H9 (cell line): ENCODE data around the gene DNAI2. TPM values are rescaled to one million over a fixed set of nuclear protein-coding genes. Genes with fewer than 3 reads are reported as not detected.

Experiments used
- DNase-seq: peaks from one replicate; pipeline ENCODE4 v3.0.0-alpha.2; 2017
- H2AFZ ChIP-seq: one replicate; pipeline ENCODE4 v1.6.1; 2013; ENCODE audit warnings: mild to moderate bottlenecking, low read length, control low read depth, moderate library complexity
- H2AK5ac ChIP-seq: 2 replicates; pipeline ENCODE4 v1.6.1; 2013; ENCODE audit warnings: low read length, control low read depth, mixed read lengths; ENCODE audit not compliant: insufficient read length
- H2BK120ac ChIP-seq: one replicate; pipeline ENCODE4 v1.6.1; 2013; ENCODE audit warnings: low read depth, mild to moderate bottlenecking, low read length, control low read depth, inconsistent platforms; ENCODE audit not compliant: poor library complexity, severe bottlenecking
- H2BK12ac ChIP-seq: 2 replicates; pipeline ENCODE4 v1.6.1; 2013; ENCODE audit warnings: low read length, control low read depth, mixed read lengths, low read depth; ENCODE audit not compliant: insufficient read length
- H2BK15ac ChIP-seq: 2 replicates; pipeline ENCODE4 v1.6.1; 2013; ENCODE audit warnings: low read depth, low read length, control low read depth
- H2BK20ac ChIP-seq: one replicate; pipeline ENCODE4 v1.6.1; 2013; ENCODE audit warnings: low read depth, mild to moderate bottlenecking, low read length, control low read depth, inconsistent platforms; ENCODE audit not compliant: poor library complexity, severe bottlenecking
- H2BK5ac ChIP-seq: 2 replicates; pipeline ENCODE4 v1.6.1; 2013; ENCODE audit warnings: low read length, control low read depth, mixed read lengths; ENCODE audit not compliant: insufficient read length
- H3K14ac ChIP-seq: 2 replicates; pipeline ENCODE4 v1.6.1; 2013; ENCODE audit warnings: low read length, control low read depth; ENCODE audit not compliant: insufficient read depth
- H3K18ac ChIP-seq: 2 replicates; pipeline ENCODE4 v1.6.1; 2013; ENCODE audit warnings: low read depth, mild to moderate bottlenecking, mixed read lengths, low read length, control low read depth; ENCODE audit not compliant: insufficient read length
- H3K23ac ChIP-seq: 2 replicates; pipeline ENCODE4 v1.6.1; 2013; ENCODE audit warnings: low read length, control low read depth, mixed read lengths, low read depth; ENCODE audit not compliant: insufficient read length
- H3K23me2 ChIP-seq: 2 replicates; pipeline ENCODE4 v1.6.1; 2013; ENCODE audit warnings: low read depth, mild to moderate bottlenecking, mixed read lengths, low read length, control low read depth; ENCODE audit not compliant: insufficient read length, poor library complexity, severe bottlenecking
- H3K27ac ChIP-seq: 2 replicates; pipeline ENCODE4 v1.5.1; 2013; ENCODE audit warnings: low read length, control low read depth, mixed read lengths, low read depth; ENCODE audit not compliant: insufficient read length
- H3K27me3 ChIP-seq: 2 replicates; pipeline ENCODE4 v1.6.1; 2013; ENCODE audit warnings: low read length, control low read depth, inconsistent platforms; ENCODE audit not compliant: insufficient read depth
- H3K4ac ChIP-seq: 2 replicates; pipeline ENCODE4 v1.6.1; 2013; ENCODE audit warnings: low read depth, mild to moderate bottlenecking, control low read depth, inconsistent platforms, low read length, moderate library complexity
- H3K4me1 ChIP-seq: 2 replicates; pipeline ENCODE4 v1.6.1; 2013; ENCODE audit warnings: low read length, control low read depth, inconsistent platforms; ENCODE audit not compliant: insufficient read depth
- H3K4me2 ChIP-seq: 2 replicates; pipeline ENCODE4 v1.6.1; 2013; ENCODE audit warnings: low read length, control low read depth, mixed read lengths; ENCODE audit not compliant: insufficient read length, insufficient read depth
- H3K56ac ChIP-seq: 2 replicates; pipeline ENCODE4 v1.6.1; 2013; ENCODE audit warnings: low read depth, mild to moderate bottlenecking, mixed read lengths, low read length, control low read depth; ENCODE audit not compliant: insufficient read length
- H3K79me1 ChIP-seq: 2 replicates; pipeline ENCODE4 v1.6.1; 2013; ENCODE audit warnings: low read depth, mild to moderate bottlenecking, moderate library complexity, low read length, control low read depth, inconsistent platforms; ENCODE audit not compliant: insufficient read depth, poor library complexity, severe bottlenecking
- H3K79me2 ChIP-seq: 2 replicates; pipeline ENCODE4 v1.6.1; 2013; ENCODE audit warnings: low read length, control low read depth, inconsistent platforms; ENCODE audit not compliant: insufficient read depth
- H3K9ac ChIP-seq: 2 replicates; pipeline ENCODE4 v1.6.1; 2013; ENCODE audit warnings: low read length, control low read depth, mixed read lengths; ENCODE audit not compliant: insufficient read length; ENCODE audit errors: extremely low read depth
- H3K9me3 ChIP-seq: one replicate; pipeline ENCODE4 v1.6.1; 2013; ENCODE audit warnings: low read depth, low read length, inconsistent platforms; ENCODE audit not compliant: control insufficient read depth
- H3T11ph ChIP-seq: one replicate; pipeline ENCODE4 v1.6.1; 2013; ENCODE audit warnings: mild to moderate bottlenecking, low read length, control low read depth, inconsistent platforms
- H4K20me1 ChIP-seq: one replicate; pipeline ENCODE4 v1.6.1; 2013; ENCODE audit not compliant: control insufficient read depth, insufficient read length, insufficient read depth
- H4K5ac ChIP-seq: 2 replicates; pipeline ENCODE4 v1.6.1; 2013; ENCODE audit warnings: low read depth, mild to moderate bottlenecking, mixed read lengths, low read length, control low read depth; ENCODE audit not compliant: insufficient read length
- H4K8ac ChIP-seq: replicated peaks from 2 replicates; pipeline ENCODE4 v1.6.1; 2013; ENCODE audit warnings: low read length, control low read depth, mixed read lengths, low read depth; ENCODE audit not compliant: insufficient read length
- H4K91ac ChIP-seq: 2 replicates; pipeline ENCODE4 v1.6.1; 2013; ENCODE audit warnings: low read depth, mild to moderate bottlenecking, moderate library complexity, mixed read lengths, low read length, control low read depth; ENCODE audit not compliant: insufficient read length
- H3K27ac Mint-ChIP-seq, 3 experiments: 2 replicates in 2 of 3; 3 replicates in 1 of 3; pipeline ENCODE4 v1.8.0; 2020 to 2021; ENCODE audit warnings: mixed read lengths in 3 of 3, mild to moderate bottlenecking in 1 of 3, moderate library complexity in 1 of 3
- H3K27me3 Mint-ChIP-seq: 2 replicates; pipeline ENCODE4 v1.8.0; 2021; ENCODE audit warnings: low read depth, mild to moderate bottlenecking, moderate library complexity, mixed read lengths
- H3K36me3 Mint-ChIP-seq, 3 experiments: 2 replicates in 2 of 3; 3 replicates in 1 of 3; pipeline ENCODE4 v1.8.0; 2020 to 2021; ENCODE audit warnings: low read depth in 3 of 3, mixed read lengths in 3 of 3; ENCODE audit not compliant: insufficient read depth in 1 of 3
- H3K4me1 Mint-ChIP-seq, 2 experiments: 2 replicates each; pipeline ENCODE4 v1.8.0; 2020; ENCODE audit warnings: mixed read lengths in 2 of 2
- H3K4me3 Mint-ChIP-seq, 2 experiments: 2 replicates in 1 of 2; 3 replicates in 1 of 2; pipeline ENCODE4 v1.8.0; 2020 to 2021; ENCODE audit warnings: mild to moderate bottlenecking in 2 of 2, mixed read lengths in 2 of 2, moderate library complexity in 1 of 2
- H3K9me3 Mint-ChIP-seq, 2 experiments: 2 replicates in 1 of 2; 3 replicates in 1 of 2; pipeline ENCODE4 v1.8.0; 2020; ENCODE audit warnings: mild to moderate bottlenecking in 2 of 2, mixed read lengths in 2 of 2, moderate library complexity in 1 of 2
- CTCF ChIP-seq: fragments of 200-600 bp; sonication (generic); conservative IDR thresholded peaks from 3 replicates; pipeline ENCODE4 v1.8.0; 2021; ENCODE audit warnings: antibody characterized with exemption, mild to moderate bottlenecking
- WGBS: extraction: QIAGEN DNeasy Blood & Tissue Kit; methylation state at CpG from one replicate; pipeline ENCODE4 v1.1.7; 2013; ENCODE audit warnings: missing lambda C conversion rate, low lambda C conversion rate, mixed read lengths; ENCODE audit not compliant: insufficient read length; ENCODE audit errors: extremely low coverage; 5-methylcytosine and 5-hydroxymethylcytosine counted together
- total RNA-seq: library from RNA; stranded (reverse); gene quantifications from 2 replicates; pipeline ENCODE4 v1.2.1, GENCODE V29; 2021

Gene DNAI2
- total RNA-seq, 1 experiment from 2014 or later, result not detected

GRCh38 chr17:74307984-74308773 lies 34.1 kb downstream of the DNAI2 start:
- H2BK120ac ChIP-seq, result no peak overlapping the region
- no peaks in the 10 kb centered on the region for H4K20me1 ChIP-seq
- no CpG with 5 or more reads among the region's 15 CpGs for WGBS
- H2BK5ac ChIP-seq, result no peak overlapping the region
- peaks cover 2 to 16% of the 10 kb centered on the region in 2 experiments for H3K4me1 Mint-ChIP-seq
- H2BK12ac ChIP-seq, result no peak overlapping the region
- H3K4me2 ChIP-seq, result no peak overlapping the region
- H3K27ac ChIP-seq, result no peak overlapping the region
- H2BK20ac ChIP-seq, result no peak overlapping the region
- no peaks in the 10 kb centered on the region for H3K79me1 ChIP-seq
- no peak overlapping the region for H3K18ac ChIP-seq
- no peak overlapping the region for H4K5ac ChIP-seq
- no peak overlapping the region for H2BK15ac ChIP-seq
- H3K4me3 Mint-ChIP-seq, result no peak overlapping the region
- no peak overlapping the region for H3K56ac ChIP-seq
- no peak overlapping the region for H2AFZ ChIP-seq
- no peak overlapping the region for H4K91ac ChIP-seq
- H3K9me3 Mint-ChIP-seq, result peaks cover 7 to 9% of the 10 kb centered on the region in 2 experiments; a peak in 4 of 5 replicates
- peak overlapping the region in 1 of 3 experiments; percentile 65; a peak in 1 of 7 replicates for H3K27ac Mint-ChIP-seq
- no peak overlapping the region for H3K4ac ChIP-seq
- no peak overlapping the region for H3K9ac ChIP-seq
- no peak overlapping the region for H3T11ph ChIP-seq
- H3K79me2 ChIP-seq, result no peaks in the 10 kb centered on the region
- no peak for TF ChIP-seq CTCF
- no peak overlapping the region for H3K23ac ChIP-seq
- no peak for DNase-seq
- no peaks in the 10 kb centered on the region for H3K4me1 ChIP-seq
- no peaks in the 10 kb centered on the region for H3K23me2 ChIP-seq
- H3K27me3 Mint-ChIP-seq, result peaks cover 14% of the 10 kb centered on the region
- H3K14ac ChIP-seq, result no peak overlapping the region
- H2AK5ac ChIP-seq, result no peak overlapping the region
- H3K27me3 ChIP-seq, result no peaks in the 10 kb centered on the region
- H4K8ac ChIP-seq, result no peak overlapping the region
- peaks cover 6% of the 10 kb centered on the region for H3K9me3 ChIP-seq
- H3K36me3 Mint-ChIP-seq, result peaks cover 0 to 6% (median 4%) of the 10 kb centered on the region in 3 experiments; a peak in 3 of 7 replicates
